A172 (cell line): ENCODE data around the gene VAMP5. TPM values are rescaled to one million over a fixed set of nuclear protein-coding genes. Genes with fewer than 3 reads are reported as not detected.
"Not testable (repeated sequence)": the region's sequence is repeated elsewhere in the genome, so short reads cannot be mapped to it uniquely, and the experiment has no call there.

Source experiments
- DNase-seq: peaks from one replicate; pipeline ENCODE4 v3.0.0-alpha.2; 2015; ENCODE audit warnings: low spot score
- total RNA-seq: library from RNA; depleted of rRNA; stranded (reverse); fragments of >200 nt; shearing (Covaris generic); gene quantifications from 2 replicates; pipeline ENCODE4 v1.2.3, GENCODE V29; 2014

The VAMP5 gene
- total RNA-seq, 1 experiment from 2014 or later = 36.2 TPM

DNA sequence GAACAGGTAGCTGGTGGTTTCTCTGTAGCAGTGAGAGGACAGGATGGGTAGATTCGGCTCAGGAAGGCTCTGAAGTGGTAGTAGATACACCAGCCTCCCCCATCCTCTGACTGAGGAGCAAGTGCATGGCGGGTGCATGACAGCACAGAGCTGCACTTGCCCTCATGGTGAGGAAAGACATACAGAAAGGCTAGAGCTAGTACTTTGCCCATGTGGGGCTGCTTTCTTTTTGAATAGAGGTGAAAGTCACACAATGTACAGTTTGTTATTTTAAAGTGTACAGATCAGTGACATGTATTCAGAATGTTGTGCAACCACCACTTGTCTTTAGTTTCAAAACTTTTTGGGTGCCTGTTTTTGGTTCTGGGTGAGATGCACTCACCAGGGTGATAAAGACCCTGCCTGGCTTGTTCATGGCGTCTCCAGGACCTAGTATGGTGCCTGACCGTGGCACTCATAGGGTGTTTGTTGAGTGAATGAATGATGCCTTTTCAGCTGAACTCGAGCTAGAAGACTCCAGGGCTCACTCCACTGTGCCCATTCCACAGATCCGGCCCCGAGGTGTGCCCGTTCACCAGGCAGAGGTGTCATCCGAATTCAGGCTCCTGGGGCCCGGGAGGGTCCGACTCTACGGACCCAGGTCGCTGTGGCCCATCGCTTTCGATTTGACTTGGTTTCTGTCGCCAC is 421 bp upstream of the VAMP5 start:
- DNase-seq = no peak

DNA sequence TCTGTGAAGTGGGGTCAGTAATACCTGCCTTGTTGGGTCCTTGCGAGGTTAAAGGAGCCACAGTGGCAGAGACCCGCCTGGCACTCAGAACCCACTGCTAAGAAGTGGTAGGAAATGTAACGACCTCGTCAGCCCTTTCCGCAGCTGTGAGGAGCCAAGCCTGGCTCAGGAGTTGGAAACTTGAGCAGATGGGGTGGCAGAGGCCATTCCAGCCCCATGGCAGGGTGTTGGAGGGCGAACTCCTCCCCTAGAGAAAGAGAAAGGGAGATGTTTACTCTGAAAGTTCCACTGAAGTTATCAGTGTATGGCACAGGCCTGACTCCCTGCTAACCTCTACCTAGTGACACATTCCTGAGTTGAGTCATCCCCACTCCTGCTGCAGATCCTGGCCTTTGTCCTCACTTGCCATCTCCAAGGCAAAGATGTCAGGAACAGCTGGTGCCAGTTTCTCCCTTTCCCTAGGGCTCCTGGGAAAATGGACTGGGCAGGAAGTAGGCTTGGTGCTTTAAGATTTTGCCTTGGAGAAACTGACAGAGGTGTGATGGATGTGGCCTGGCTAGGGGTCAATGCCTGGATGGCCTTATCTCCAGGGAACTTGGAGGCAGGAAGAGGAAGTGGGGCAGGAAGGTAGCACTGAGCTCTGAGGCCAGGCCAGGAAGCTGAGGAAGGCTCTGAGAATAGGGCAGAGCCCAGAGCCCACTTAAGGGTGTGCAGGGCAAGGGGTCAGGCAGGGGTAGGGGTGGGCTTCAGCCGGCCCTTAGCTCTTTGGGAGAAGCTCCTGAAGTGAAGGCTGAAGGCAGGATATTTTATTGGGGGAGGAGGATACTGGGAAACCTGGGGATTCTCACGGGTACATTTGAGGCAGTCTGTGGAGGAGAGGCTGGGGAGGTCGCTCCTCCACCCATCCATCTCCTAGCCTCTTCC is 888 bp downstream of the VAMP5 start:
- DNase-seq = peak; percentile 97

DNA sequence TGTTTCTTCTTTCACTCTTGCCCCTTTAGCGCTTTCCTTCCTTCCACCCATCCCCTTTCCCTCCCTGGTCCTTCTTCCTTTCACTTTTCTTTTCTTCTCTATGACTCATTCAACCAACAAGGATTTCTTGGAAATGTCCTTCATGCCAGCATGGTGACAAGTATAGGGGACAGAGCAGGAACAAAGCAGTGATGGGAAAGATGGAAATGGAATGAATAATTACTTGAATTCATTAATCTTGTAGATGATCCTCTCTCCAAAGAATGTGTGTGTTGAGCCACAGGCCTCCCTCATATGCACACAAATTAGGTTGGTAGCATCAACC is 1.5 kb downstream of the VAMP5 start:
- peak; percentile 87 for DNase-seq

GRCh38 chr2:85588236-85588635 is 4.0 kb downstream of the VAMP5 start:
- DNase-seq = no peak

DNA sequence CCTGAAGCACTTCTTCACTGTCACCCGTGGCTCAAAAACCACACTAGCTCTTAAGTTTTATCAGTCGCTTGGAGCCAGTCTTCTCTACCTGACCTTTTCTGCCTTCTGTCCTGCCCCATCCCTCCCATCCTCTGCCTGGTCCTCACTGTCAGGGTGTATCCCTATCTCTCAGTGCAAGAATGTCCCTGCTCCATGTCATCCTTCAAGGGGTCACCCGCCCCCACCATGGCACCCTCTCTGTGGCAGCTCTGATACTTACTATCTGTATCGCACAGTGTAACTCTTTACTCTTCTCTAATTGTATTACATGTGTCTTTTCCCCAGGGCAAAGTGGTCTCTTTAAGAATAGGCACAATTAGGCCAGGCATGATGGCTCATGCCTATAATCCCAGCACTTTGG is 4.4 kb downstream of the VAMP5 start:
- no peak for DNase-seq

DNA sequence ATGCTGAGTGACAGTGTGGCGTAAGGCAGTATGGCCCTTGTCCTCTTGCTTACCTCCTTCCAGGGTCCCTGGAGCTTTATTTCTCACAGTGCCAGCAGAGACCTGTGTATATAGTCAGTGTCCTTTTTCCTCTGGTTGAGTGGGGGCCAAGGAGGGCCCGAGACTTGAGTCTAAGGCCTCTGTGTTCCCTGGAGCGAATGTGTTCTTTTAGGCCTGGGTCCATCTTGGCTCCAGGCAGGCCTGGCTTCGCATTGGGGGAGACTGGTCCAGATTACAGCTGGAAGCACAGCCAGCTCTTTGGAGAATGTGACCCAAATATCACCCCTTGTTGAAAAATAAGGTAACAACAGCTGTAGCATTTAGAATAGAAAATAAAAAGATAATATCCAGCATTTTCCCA is 5.0 kb downstream of the VAMP5 start:
- no peak for DNase-seq

DNA sequence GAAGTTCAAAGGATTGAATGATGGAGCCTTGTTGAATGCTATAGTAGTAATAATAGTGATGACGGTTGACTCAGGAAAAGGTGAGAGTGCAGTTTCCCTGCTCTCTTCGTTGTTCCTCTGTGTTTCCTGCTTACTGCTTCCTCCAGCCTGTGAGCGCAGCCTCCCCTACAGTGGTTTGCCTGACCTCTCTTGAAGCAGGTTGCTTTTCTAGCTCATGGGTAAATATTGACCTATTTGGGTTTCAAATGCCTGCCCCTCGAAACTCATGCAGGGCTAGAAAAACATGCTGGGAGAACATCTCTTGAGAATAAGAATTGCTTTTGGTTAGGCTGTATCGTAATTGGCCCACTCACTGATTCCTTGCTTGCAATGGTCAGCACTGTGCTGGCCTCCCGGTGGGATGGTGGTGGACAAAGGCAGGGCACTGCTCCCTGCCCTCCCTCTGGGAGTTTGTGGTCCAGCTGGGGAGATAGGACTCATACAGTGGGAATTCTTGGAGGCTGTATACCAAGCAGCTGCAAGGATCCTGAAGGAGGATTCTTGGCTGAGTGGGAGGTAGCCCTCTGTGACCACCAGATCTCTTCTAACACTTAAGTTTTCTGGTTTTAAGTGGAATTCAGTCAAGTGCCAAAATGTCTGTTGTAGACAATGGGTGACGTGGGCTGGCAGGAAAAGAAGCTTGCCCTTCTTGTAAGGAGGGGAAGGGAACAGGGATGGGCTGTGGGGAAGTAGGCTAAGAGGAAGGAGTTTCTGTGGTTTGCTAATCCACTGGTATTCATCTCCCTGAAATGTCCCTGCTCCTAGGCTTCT is 6.0 kb downstream of the VAMP5 start:
- peak; percentile 87 for DNase-seq

- no peak for DNase-seq
Measured at GRCh38 chr2:85590950-85591349, 6.7 kb downstream of the VAMP5 start.

DNA sequence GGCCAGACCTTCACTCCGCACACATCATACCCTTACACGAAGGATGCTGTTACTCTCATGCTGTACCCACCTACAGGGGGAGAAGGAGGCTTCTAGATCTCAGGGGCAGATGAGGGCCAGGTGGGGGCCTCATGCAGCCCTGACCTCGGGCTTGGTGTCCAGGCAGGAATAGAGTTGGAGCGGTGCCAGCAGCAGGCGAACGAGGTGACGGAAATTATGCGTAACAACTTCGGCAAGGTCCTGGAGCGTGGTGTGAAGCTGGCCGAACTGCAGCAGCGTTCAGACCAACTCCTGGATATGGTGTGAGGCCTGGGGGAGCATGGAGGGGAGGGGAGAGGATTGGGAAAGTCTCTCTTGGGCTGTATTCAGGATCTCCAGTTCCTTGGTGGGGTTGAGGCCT is 7.3 kb downstream of the VAMP5 start:
- no peak for DNase-seq

DNA sequence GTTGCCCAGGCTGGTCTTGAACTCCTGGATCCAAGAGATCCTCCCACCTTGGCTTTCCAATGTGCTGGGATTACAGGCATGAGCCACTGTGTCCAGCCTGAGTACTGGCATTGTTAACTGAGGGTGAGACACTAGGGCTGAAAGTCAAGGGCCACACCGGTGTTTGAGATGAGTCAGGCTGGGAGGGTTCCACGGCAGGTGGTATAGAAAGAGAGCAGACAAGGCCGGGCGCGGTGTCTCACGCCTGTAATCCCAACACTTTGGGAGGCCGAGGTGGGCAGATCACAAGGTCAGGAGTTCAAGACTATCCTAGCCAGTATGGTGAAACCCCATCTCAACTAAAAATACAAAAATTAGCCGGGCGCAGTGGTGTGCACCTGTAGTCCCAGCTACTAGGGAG is 8.1 kb downstream of the VAMP5 start:
- DNase-seq = not testable (repeated sequence)

DNA sequence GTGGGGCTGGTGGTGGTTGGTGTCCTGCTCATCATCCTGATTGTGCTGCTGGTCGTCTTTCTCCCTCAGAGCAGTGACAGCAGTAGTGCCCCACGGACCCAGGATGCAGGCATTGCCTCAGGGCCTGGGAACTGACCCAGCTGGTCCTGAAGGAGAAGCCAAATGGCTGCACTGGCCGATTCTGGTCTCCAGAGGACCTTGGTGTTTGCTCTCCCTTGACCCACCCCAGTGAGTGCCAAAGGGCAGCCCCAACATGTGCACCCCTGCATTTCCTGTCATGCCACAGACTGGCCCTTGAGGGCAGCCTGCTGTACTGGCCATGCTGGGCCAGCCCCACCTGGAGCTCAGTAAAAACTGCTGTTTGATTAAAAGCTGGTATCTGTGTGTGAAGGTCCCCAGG is 8.8 kb downstream of the VAMP5 start:
- DNase-seq = no peak

GRCh38 chr2:85594715-85595300 is 10.6 kb downstream of the VAMP5 start:
- DNase-seq = no peak

DNA sequence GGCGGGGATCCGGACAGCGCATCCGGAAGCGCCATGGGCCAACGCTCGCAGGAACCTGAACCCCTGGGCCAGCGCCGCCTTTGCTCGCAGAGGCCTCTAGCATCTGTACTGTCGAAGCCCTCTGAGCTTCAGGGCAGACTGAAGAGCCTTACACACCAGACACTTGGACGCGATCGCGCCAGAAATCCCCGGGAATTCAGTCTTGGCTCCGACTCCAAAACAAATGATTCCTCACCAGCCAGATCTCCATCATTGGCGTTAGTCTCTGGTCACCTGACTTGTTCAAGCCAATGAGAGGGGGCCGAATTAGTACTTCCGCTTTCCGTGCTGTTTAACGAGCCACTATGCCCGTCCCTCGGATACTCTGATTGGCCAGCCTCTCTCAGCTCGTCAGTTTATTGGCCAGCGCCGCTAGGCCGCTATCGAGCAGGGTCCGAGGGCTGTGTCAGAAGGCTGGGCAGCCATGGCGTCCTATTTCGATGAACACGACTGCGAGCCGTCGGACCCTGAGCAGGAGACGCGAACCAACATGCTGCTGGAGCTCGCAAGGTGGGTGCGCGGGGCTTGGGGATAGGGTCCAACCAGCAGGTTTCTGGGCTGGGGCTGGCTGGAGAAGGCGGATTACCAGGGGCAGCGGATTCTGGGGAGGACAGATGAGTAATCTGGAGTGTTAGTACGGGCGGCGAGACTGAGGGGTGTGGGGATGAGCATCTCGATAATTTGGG is 11.2 kb downstream of the VAMP5 start, which contains the start of gene RNF181:
RNF181 (plus strand) TSS at position 445 of the 725 bp plus-strand sequence; CDS start at position 464, 19 bp downstream.
- peak; percentile 99 for DNase-seq

GRCh38 chr2:85596026-85596333 is 11.7 kb downstream of the VAMP5 start:
- no peak for DNase-seq

DNA sequence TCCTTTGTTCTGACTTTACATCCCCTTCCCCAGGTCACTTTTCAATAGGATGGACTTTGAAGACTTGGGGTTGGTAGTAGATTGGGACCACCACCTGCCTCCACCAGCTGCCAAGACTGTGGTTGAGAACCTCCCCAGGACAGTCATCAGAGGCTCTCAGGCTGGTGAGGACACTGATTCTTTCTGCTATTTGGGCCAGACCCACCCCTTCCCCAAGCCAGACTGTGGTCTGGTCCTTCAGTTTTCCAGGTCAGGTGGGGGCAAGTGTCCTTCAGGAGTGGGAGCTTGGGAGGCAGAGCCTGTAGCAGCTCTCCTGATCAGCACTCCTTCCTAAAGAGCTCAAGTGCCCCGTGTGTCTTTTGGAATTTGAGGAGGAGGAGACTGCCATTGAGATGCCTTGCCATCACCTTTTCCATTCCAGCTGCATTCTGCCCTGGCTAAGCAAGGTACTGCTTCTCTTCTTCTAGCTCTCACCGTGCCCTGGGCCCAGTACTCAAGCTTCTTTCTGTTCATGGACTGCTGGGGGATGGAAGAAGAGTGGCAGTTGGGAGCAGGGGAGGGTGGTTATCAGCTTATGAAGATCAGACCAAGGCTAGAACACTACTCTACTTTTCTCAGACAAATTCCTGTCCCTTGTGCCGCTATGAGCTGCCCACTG is 12.4 kb downstream of the VAMP5 start:
- no peak for DNase-seq

GRCh38 chr2:85597241-85597640 is 13.0 kb downstream of the VAMP5 start:
- no peak for DNase-seq

- no peak for DNase-seq
Measured at GRCh38 chr2:85598594-85599340, 14.5 kb downstream of the VAMP5 start.

DNA sequence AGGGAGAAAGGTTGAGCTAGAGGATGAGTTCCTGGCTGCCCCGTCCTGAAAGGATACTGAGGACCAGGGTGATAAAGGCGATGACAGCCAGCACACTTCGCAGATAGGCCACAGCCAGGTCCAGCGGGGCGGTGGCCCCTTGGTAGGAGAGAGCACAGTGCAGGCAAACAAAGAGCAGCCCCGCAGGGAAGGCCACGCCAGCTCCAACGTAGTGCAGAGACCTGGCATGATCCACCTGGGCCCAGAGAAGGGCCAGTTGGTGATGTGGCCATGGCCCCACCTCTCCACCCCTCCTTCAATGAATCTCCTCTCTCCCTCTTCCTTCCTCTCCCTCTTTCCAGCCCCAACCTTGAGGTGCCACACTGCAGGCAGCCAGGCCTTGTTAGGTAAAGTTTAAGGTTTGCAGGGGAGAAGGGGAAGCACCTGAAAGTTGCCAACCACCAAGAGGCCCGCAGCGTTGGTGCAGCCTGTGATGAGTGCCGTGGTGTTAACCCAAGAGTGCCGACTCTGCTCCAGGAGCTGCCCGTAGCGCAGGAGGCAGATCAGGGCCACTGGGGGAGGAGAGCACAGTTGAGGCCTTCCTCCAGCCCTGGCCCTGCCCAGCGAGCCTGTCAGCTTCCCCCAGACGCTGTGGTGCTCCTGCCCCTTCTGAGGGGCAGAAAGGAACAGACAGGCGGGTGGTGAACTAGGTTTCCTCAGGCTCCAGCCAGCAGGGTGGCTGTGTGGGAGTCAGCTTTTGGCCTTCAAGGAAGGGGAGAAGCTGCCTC is 15.4 kb downstream of the VAMP5 start:
- no peak for DNase-seq

- no peak for DNase-seq
Measured at GRCh38 chr2:85600235-85600575, 16.0 kb downstream of the VAMP5 start.
